GM23338 (cell line): ENCODE results near the gene TRPM3. TPM values are rescaled to one million over a fixed set of nuclear protein-coding genes. Genes with fewer than 3 reads are reported as not detected.

Source experiments
- ATAC-seq: fragments of 200-7000 bp; cut with Tn5 transposase; 3 replicates; pipeline ENCODE4 v1.9.1; 2020
- DNase-seq: peaks from one replicate; pipeline ENCODE4 v3.0.0-alpha.2; 2015; ENCODE audit warnings: low spot score
- H2AFZ ChIP-seq: fragments of 200-600 bp; sonication (generic); 2 replicates; pipeline ENCODE4 v1.8.0; 2016; ENCODE audit warnings: antibody characterized with exemption, mild to moderate bottlenecking, moderate library complexity
- H3F3A ChIP-seq: fragments of 200-600 bp; sonication (generic); replicated peaks from 2 replicates; pipeline ENCODE4 v1.8.0; 2017; ENCODE audit warnings: antibody characterized with exemption, mixed run types, low read depth
- H3K27ac ChIP-seq: fragments of 200-600 bp; sonication (generic); 2 replicates; pipeline ENCODE4 v1.6.1; 2016; ENCODE audit warnings: low read depth
- H3K27me3 ChIP-seq: fragments of 200-600 bp; sonication (generic); 2 replicates; pipeline ENCODE4 v1.8.0; 2016; ENCODE audit warnings: mild to moderate bottlenecking, mixed run types, moderate library complexity; ENCODE audit not compliant: insufficient read depth
- H3K36me3 ChIP-seq: fragments of 200-600 bp; sonication (generic); 2 replicates; pipeline ENCODE4 v1.8.0; 2016; ENCODE audit warnings: mild to moderate bottlenecking; ENCODE audit not compliant: insufficient read depth
- H3K4me1 ChIP-seq: fragments of 200-600 bp; sonication (generic); 2 replicates; pipeline ENCODE4 v1.8.0; 2016; ENCODE audit warnings: mild to moderate bottlenecking, moderate library complexity; ENCODE audit not compliant: insufficient read depth
- H3K4me2 ChIP-seq: fragments of 200-600 bp; sonication (generic); 2 replicates; pipeline ENCODE4 v1.7.1; 2017; ENCODE audit warnings: mixed run types
- H3K4me3 ChIP-seq: fragments of 200-600 bp; sonication (generic); 2 replicates; pipeline ENCODE4 v1.6.1; 2016; ENCODE audit warnings: mixed run types
- H3K79me2 ChIP-seq: fragments of 200-600 bp; sonication (generic); replicated peaks from 2 replicates; pipeline ENCODE4 v1.8.0; 2017; ENCODE audit warnings: mild to moderate bottlenecking; ENCODE audit not compliant: insufficient read depth
- H3K9me2 ChIP-seq: fragments of 200-600 bp; sonication (generic); 2 replicates; pipeline ENCODE4 v1.8.0; 2017; ENCODE audit not compliant: insufficient read depth
- H4K20me1 ChIP-seq: fragments of 200-600 bp; sonication (generic); replicated peaks from 2 replicates; pipeline ENCODE4 v1.8.0; 2017; ENCODE audit warnings: mild to moderate bottlenecking; ENCODE audit not compliant: insufficient read depth
- H3K27ac Mint-ChIP-seq: 2 replicates; pipeline ENCODE4 v1.8.0; 2020; ENCODE audit warnings: inconsistent platforms, mild to moderate bottlenecking, moderate library complexity, mixed read lengths
- H3K27me3 Mint-ChIP-seq: 3 replicates; pipeline ENCODE4 v1.8.0; 2022; ENCODE audit warnings: low read depth, mild to moderate bottlenecking, moderate library complexity, mixed read lengths, inconsistent platforms; ENCODE audit not compliant: insufficient read depth, poor library complexity
- H3K36me3 Mint-ChIP-seq: 3 replicates; pipeline ENCODE4 v1.8.0; 2021; ENCODE audit warnings: low read depth, mild to moderate bottlenecking, inconsistent platforms, moderate library complexity, mixed read lengths
- H3K4me1 Mint-ChIP-seq: 3 replicates; pipeline ENCODE4 v1.8.0; 2020; ENCODE audit warnings: mild to moderate bottlenecking, inconsistent platforms, mixed read lengths
- H3K4me3 Mint-ChIP-seq: 3 replicates; pipeline ENCODE4 v1.8.0; 2021; ENCODE audit warnings: moderate library complexity, mild to moderate bottlenecking, inconsistent platforms, mixed read lengths
- H3K9me3 Mint-ChIP-seq: 3 replicates; pipeline ENCODE4 v1.8.0; 2020; ENCODE audit warnings: moderate library complexity, mild to moderate bottlenecking, inconsistent platforms, mixed read lengths
- CREB1 ChIP-seq: fragments of 250-450 bp; sonication (Bioruptor Pico); IDR thresholded peaks from 2 replicates; pipeline ENCODE4 v1.5.0; 2020; ENCODE audit warnings: low read depth, mild to moderate bottlenecking, moderate library complexity
- EZH2 ChIP-seq: fragments of 200-600 bp; sonication (generic); IDR thresholded peaks from one replicate; pipeline ENCODE4 v1.8.0; 2017; ENCODE audit warnings: antibody characterized with exemption, mild to moderate bottlenecking, low read depth; ENCODE audit not compliant: unreplicated experiment
- EZH2phosphoT487 ChIP-seq: fragments of 200-600 bp; sonication (generic); IDR thresholded peaks from one replicate; pipeline ENCODE4 v1.8.1; 2018; ENCODE audit warnings: antibody characterized with exemption; ENCODE audit not compliant: unreplicated experiment
- JUNB ChIP-seq: IDR thresholded peaks from one replicate; pipeline ENCODE4 v1.6.1; 2016; ENCODE audit warnings: antibody characterized with exemption; ENCODE audit not compliant: unreplicated experiment
- NANOG ChIP-seq: IDR thresholded peaks from 2 replicates; pipeline ENCODE4 v1.6.1; 2016; ENCODE audit warnings: antibody characterized with exemption, borderline replicate concordance
- ZNF331 ChIP-seq: fragments of 250-450 bp; sonication (Bioruptor Pico); IDR thresholded peaks from 2 replicates; pipeline ENCODE4 v1.5.0; 2020; ENCODE audit warnings: low read depth, mild to moderate bottlenecking, moderate library complexity
- polyA plus RNA-seq: library from polyadenylated mRNA; unstranded; fragments of >200 nt; fragmentation: Nextera tagmentation; extraction: Ambion mirVana; gene quantifications from 2 replicates; pipeline ENCODE4 v1.2.1, GENCODE V29; 2016
- total RNA-seq: library from RNA; depleted of rRNA; stranded (reverse); fragments of >200 nt; shearing (Covaris generic); gene quantifications from 2 replicates; pipeline ENCODE4 v1.2.3, GENCODE V29; 2014
- TF ChIP-seq, protein P1 (sequence below), 2 experiments: fragments of 200-600 bp in 1 of 2; sonication (generic) in 1 of 2; conservative IDR thresholded peaks; 2 replicates each; pipeline versions ENCODE4 v1.5.1 to v1.6.1; 2016 to 2017; ENCODE audit warnings: antibody characterized with exemption in 2 of 2, low read depth in 2 of 2, mild to moderate bottlenecking in 2 of 2, moderate library complexity in 1 of 2
- TF ChIP-seq, protein P2 (sequence below): IDR thresholded peaks from one replicate; pipeline ENCODE4 v1.6.1; 2018; ENCODE audit warnings: antibody characterized with exemption; ENCODE audit not compliant: unreplicated experiment
- TF ChIP-seq, protein P3 (sequence below): IDR thresholded peaks from 2 replicates; pipeline ENCODE4 v1.6.1; 2016; ENCODE audit warnings: antibody characterized with exemption

The TRPM3 gene
- total and polyA plus RNA-seq, 2 experiments from 2014 or later, result 2.8 to 8.2 TPM

DNA sequence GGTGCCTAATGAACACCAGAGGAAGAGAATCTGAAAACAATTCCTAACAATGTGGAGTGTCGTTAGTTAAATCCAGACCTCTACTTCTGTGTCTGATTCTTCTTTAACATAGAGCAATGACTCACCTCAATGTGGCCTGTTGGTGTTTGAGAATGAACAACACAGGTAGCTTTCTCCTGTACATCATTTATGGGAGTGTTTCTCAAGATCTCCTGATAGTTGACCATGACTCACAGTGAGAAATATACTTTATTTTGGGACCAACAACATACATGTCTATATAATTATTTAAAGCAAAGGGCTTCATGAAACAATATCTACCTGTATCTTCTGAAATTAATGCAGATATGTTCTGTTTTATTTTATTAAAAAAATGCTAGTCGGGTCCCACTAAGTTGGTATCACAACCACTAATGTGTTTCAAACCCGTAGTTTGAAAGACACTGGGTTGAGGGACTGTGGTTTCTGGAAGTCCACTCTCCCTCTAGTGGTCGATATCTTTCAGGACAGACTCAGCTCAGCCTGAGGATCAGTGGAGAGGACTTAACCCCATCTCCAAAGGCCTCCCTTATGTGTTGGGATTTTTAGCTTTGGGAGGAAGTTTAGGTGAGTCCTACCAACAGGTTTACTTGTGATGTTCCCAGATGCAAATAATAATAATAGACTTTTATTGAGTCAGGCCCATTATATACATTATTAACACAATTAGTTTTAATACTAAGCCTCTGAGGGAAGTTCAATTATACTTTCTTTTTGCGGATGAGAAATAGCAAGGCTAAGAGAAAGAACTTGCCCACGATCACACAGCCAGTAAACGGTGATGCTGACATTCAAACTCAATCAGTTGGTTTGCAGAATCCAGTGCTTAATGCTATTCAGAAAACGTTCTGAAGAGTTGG is 636.9 kb downstream of the TRPM3 start:
- Histone ChIP-seq H3K4me2 (no peak overlapping the region), H3K36me3 (no peaks in the 10 kb centered on the region), H3F3A (no peaks in the 10 kb centered on the region), H2AFZ (no peak overlapping the region), H4K20me1 (no peaks in the 10 kb centered on the region), H3K27ac (no peak overlapping the region), H3K4me3 (no peak overlapping the region), H3K27me3 (no peaks in the 10 kb centered on the region), H3K4me1 (peaks cover 12% of the 10 kb centered on the region), H3K9me2 (0 out of 2 replicates have a peak, but pooled peaks cover 2% of the 10 kb centered on the region), H3K79me2 (no peaks in the 10 kb centered on the region)
- Mint-ChIP-seq H3K4me3 (no peak overlapping the region), H3K4me1 (peaks cover 17% of the 10 kb centered on the region), H3K27me3 (no peaks in the 10 kb centered on the region), H3K9me3 (no peaks in the 10 kb centered on the region), H3K36me3 (no peaks in the 10 kb centered on the region), H3K27ac (no peak overlapping the region)
- DNase-seq (peak; percentile 84), ATAC-seq (peak; percentile 91)
- TF ChIP-seq ZNF331 (CRISPR knock-in tag) (no peak), JUNB (no peak)
- TF ChIP-seq, protein P1, sequence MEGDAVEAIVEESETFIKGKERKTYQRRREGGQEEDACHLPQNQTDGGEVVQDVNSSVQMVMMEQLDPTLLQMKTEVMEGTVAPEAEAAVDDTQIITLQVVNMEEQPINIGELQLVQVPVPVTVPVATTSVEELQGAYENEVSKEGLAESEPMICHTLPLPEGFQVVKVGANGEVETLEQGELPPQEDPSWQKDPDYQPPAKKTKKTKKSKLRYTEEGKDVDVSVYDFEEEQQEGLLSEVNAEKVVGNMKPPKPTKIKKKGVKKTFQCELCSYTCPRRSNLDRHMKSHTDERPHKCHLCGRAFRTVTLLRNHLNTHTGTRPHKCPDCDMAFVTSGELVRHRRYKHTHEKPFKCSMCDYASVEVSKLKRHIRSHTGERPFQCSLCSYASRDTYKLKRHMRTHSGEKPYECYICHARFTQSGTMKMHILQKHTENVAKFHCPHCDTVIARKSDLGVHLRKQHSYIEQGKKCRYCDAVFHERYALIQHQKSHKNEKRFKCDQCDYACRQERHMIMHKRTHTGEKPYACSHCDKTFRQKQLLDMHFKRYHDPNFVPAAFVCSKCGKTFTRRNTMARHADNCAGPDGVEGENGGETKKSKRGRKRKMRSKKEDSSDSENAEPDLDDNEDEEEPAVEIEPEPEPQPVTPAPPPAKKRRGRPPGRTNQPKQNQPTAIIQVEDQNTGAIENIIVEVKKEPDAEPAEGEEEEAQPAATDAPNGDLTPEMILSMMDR (conservative IDR thresholded peaks at IDR 0.05; ENCODE audit: low read depth in 2 of 2), result peak; percentile 82 to 85

DNA sequence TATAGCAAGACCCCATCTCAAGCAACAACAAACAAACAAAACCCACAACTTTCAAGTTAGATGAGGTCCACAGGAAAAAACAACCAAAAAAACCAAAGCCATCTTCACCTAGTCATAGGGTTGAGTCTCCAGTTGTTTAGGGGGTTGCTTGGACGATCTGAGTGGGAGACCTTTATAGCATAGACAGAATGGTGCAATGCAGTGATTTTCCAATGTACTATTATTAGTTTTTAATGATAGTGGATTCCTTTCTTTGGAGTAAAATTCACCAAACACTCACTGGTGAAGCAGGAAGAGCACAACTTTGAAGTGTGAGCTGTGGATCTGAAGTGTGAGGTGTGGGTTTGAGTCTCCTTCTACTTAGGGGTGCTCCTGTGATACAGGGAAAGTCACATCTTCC is 640.0 kb downstream of the TRPM3 start:
- no peak for ATAC-seq
- no peak overlapping the region for H3K4me2 ChIP-seq
- H3K4me1 ChIP-seq, result peaks cover 17% of the 10 kb centered on the region
- Mint-ChIP-seq H3K27ac (no peak overlapping the region), H3K36me3 (no peaks in the 10 kb centered on the region), H3K9me3 (no peaks in the 10 kb centered on the region), H3K27me3 (no peaks in the 10 kb centered on the region), H3K4me3 (no peak overlapping the region), H3K4me1 (peaks cover 23% of the 10 kb centered on the region)
- DNase-seq, result no peak
- no peak overlapping the region for H2AFZ ChIP-seq
- 0 out of 2 replicates have a peak, but pooled peaks cover 2% of the 10 kb centered on the region for H3K9me2 ChIP-seq
- no peaks in the 10 kb centered on the region for H4K20me1 ChIP-seq
- no peaks in the 10 kb centered on the region for H3K79me2 ChIP-seq
- H3K36me3 ChIP-seq, result no peaks in the 10 kb centered on the region
- no peak overlapping the region for H3K27ac ChIP-seq
- no peaks in the 10 kb centered on the region for H3F3A ChIP-seq
- TF ChIP-seq EZH2 (no peak), JUNB (no peak), ZNF331 (CRISPR knock-in tag) (no peak), NANOG (no peak), EZH2phosphoT487 (no peak), CREB1 (CRISPR knock-in tag) (no peak)
- TF ChIP-seq, protein P2, sequence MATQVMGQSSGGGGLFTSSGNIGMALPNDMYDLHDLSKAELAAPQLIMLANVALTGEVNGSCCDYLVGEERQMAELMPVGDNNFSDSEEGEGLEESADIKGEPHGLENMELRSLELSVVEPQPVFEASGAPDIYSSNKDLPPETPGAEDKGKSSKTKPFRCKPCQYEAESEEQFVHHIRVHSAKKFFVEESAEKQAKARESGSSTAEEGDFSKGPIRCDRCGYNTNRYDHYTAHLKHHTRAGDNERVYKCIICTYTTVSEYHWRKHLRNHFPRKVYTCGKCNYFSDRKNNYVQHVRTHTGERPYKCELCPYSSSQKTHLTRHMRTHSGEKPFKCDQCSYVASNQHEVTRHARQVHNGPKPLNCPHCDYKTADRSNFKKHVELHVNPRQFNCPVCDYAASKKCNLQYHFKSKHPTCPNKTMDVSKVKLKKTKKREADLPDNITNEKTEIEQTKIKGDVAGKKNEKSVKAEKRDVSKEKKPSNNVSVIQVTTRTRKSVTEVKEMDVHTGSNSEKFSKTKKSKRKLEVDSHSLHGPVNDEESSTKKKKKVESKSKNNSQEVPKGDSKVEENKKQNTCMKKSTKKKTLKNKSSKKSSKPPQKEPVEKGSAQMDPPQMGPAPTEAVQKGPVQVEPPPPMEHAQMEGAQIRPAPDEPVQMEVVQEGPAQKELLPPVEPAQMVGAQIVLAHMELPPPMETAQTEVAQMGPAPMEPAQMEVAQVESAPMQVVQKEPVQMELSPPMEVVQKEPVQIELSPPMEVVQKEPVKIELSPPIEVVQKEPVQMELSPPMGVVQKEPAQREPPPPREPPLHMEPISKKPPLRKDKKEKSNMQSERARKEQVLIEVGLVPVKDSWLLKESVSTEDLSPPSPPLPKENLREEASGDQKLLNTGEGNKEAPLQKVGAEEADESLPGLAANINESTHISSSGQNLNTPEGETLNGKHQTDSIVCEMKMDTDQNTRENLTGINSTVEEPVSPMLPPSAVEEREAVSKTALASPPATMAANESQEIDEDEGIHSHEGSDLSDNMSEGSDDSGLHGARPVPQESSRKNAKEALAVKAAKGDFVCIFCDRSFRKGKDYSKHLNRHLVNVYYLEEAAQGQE, result no peak
- TF ChIP-seq, protein P3, sequence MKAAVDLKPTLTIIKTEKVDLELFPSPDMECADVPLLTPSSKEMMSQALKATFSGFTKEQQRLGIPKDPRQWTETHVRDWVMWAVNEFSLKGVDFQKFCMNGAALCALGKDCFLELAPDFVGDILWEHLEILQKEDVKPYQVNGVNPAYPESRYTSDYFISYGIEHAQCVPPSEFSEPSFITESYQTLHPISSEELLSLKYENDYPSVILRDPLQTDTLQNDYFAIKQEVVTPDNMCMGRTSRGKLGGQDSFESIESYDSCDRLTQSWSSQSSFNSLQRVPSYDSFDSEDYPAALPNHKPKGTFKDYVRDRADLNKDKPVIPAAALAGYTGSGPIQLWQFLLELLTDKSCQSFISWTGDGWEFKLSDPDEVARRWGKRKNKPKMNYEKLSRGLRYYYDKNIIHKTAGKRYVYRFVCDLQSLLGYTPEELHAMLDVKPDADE, result no peak
- TF ChIP-seq, protein P1 (conservative IDR thresholded peaks at IDR 0.05; ENCODE audit: low read depth in 2 of 2), result no peak
- no peak overlapping the region for H3K4me3 ChIP-seq
- no peaks in the 10 kb centered on the region for H3K27me3 ChIP-seq
